CD4-positive, alpha-beta T cell treated with Interleukin-4 for 4 hours (primary cell): ENCODE results near the gene TTYH3.

Experiments
- DNase-seq: peaks from one replicate; pipeline ENCODE4 v3.0.0-alpha.2; 2020

TTYH3 gene

DNA sequence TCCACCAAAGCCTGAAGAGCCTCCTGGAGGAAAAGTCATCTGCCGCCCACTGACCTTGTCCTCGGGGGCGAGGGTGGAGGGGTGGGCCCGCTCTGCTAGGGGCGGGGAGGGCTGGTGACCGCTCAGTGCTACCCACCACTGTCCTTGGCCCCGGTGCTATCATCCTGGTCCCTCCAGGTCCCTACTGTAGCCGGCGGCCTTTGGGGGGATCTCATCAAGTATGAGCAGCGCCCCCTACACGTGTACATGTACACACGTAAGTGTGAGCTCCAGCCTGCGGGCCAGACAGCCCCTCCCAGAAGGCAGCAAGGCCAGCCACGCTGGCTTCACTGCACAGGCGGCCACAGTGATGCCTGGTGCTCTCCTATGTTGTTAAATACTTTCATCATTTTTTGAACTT lies 19.6 kb downstream of the TTYH3 start:
- no peak for DNase-seq

DNA sequence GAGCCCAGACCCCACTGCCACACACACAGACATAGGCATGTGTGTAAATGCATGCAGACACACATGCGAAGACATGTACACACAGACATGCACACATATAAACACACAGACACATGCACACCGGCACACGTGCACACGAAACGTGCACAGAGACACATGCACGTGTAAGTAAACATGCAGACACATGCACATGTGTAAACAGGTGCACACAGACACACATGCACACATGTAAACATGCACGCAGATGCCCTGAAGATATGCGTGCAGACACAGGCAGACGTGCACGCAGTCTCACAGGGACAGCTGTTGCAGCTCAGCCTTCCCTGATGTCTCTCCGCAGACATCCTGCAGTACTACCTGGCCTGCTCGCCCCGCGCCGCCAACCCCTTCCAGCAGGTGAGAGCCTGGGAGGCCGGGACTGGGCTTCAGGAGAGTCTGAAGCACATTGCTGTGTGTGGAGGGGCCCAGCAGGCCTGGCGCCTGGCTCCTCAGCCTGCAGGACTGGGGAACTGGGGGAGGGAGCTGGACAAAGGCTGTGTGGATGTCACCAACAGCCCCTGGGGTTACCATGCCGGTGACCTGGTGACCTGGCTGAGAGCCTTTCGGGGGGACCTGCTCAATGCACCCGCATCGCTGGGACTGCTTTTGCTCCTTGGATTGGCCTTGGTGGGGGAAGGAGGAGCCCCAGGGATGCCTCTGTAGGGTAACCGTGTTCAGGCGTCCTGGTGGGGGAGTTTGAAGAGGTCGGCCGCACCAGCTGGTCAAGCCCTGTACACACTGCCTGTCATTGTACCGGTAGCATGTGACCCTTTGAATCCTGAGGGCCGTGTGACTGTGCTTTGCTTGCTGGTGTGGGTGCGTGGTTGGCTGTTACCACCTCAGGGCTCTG lies 20.3 kb downstream of the TTYH3 start:
- DNase-seq, result no peak

DNA sequence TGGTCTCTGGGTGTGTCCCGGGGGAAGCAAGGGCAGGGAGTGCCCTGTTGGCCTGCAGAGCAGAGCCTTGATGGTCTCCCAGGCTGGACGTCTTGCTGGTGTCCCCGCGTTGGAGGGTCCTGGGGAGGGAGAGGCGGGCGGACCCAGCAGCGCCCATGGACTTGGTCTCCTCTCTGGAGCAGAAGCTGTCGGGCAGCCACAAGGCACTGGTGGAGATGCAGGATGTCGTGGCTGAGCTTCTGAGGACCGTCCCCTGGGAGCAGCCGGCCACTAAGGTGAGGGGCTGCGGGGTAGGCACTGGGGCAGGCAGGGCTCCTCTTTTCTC lies 20.9 kb downstream of the TTYH3 start:
- no peak for DNase-seq

DNA sequence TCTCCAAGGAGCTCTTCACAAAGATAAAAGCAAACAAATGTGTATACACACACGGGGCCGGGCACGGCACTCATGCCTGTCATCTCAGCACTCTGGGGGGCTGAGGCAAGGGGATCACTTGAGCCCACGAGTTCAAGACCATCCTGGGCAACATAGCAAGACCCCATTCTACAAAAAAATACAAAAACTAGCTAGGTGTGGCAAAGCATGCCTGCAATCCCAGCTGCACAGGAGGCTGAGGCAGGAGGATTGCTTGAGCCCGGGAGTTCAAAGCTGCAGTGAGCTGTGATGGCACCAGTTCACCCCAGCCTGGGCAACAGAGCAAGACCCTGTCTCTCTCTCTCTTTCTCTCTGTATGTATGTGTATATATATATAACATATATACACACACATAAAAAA lies 22.3 kb downstream of the TTYH3 start:
- DNase-seq, result no peak

DNA sequence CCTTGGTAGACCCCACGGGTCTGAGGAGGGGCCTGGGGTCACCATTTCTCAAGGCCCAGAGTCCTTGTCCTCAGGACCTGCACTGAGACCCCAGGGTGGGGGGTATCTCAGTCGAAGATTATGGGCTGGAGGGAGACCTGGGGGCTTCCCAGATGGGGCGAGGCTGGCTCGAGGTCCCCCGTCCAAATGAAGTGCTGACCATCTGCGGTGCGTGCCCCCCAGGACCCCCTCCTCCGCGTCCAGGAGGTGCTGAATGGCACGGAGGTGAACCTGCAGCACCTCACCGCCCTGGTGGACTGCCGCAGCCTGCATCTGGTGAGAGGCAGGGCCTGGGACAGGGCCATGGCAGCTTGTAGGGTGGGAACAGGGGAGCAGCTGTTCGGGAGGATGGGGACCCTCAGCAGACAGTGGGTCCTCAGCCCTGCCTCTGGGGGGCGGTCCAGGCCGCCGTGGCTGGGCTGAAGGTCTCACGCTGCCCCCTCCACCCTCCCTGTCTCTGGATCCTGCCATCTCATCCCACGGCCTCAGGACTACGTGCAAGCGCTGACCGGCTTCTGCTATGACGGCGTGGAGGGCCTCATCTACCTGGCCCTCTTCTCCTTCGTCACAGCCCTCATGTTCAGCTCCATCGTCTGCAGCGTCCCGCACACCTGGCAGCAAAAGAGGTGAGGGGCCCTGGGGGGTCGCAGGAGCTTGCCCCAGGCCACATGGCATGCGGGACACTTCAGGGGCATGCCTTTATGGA lies 24.3 kb downstream of the TTYH3 start:
- no peak for DNase-seq

DNA sequence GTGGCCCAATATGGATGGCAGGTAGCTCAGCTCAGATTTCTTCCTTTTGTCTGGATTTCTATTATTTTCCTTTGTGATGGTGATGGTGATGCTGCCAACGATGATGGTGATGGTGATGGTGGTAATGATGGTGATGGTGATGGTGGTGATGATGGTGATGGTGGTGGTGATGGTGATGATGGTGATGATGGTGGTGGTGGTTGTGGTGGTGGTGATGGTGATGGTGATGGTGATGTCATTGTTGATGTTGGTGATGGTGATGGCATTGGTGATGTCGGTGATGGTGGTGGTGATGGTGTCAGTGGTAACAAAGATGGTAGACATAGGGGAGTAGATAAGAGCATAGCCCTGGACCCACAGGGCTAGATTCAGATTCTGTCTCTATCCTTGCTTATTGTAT lies 25.4 kb downstream of the TTYH3 start:
- no peak for DNase-seq

DNA sequence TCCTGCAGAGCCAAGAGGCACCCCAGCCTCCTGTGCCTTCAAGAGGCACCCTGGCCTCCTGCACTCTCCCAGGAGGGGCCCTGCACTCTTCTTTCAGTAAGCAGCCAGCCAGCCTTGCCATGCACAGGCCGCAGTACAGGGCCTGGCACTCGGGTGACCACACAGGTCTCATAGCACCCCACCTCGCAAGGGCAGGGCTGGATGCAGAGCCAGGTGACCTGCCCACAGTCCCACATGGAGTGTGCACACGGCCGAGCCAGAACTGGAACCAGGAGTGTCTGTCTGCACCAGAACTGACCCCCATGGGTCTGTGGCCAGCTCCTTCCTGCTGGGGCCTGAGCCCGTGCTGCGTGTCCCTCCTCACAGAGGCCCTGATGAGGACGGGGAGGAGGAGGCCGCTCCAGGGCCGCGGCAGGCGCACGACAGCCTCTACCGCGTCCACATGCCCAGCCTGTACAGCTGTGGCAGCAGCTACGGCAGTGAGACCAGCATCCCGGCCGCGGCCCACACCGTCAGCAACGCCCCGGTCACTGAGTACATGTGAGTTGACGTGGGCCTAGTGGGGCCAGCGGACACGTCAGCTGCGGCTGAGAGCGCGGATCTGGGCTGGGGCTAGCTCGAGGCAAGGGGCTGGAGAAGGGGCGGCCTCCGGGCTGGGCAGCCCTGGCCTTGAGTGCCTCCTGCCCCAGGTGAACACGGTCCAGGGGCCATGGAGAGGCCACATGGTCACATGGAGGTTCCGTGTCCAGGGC lies 26.3 kb downstream of the TTYH3 start:
- no peak for DNase-seq

DNA sequence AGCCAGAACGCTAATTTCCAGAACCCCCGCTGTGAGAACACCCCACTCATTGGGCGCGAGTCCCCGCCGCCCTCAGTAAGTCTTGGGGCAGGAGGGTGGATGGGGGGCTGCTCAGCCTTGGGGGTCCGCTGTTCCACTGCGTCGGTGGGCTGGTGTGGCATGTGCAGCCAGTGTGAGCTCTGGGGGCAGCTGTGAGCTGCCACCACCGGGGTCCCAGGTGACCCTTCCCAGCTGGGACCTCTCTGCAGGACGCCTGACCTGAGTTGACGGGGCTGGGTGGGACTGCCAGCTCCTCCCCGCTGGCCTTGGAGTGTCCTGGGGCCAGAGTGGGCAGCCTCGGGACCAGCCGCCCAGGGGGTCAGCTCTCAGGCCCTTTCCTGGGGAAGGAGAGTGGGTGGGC lies 27.2 kb downstream of the TTYH3 start:
- DNase-seq, result no peak

DNA sequence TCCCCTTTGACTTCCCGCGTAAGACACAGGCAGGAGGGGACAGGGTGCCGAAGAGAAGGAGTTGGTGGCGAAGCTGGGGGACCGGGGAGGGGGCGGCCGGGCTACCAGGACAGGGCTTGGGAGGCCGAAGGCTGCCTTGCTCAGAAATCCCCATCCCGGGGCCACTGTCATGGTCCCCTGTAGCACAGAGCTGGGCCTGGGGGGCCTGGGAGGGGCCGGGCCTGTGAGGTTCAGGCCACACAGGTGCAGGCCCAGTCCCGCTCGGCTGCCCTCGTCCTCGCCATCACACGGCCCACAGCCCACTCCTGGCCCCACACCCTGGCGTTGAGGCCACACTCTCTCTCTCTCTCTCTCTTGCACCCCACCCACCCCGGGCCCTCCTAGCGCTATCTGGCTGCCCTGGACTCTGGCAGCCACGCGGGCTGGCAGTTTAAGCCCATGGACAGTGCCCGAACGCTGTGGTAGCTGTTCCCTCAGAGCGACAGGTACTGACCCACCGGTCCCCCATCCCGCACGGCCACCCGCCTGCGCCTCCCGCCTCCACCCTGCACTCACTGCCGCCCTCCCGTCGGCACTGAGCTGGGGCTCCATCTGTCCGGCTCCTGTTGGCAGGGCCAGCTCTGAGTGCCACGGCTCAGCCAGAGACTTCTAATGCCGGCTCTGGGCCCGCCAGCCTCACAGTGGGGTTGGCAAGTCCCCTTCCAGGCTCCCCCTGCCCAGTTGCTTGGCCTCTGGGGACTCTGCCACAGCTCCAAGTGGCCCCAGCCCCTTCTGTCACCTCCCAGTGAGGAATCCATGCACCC lies 28.0 kb downstream of the TTYH3 start:
- no peak for DNase-seq

DNA sequence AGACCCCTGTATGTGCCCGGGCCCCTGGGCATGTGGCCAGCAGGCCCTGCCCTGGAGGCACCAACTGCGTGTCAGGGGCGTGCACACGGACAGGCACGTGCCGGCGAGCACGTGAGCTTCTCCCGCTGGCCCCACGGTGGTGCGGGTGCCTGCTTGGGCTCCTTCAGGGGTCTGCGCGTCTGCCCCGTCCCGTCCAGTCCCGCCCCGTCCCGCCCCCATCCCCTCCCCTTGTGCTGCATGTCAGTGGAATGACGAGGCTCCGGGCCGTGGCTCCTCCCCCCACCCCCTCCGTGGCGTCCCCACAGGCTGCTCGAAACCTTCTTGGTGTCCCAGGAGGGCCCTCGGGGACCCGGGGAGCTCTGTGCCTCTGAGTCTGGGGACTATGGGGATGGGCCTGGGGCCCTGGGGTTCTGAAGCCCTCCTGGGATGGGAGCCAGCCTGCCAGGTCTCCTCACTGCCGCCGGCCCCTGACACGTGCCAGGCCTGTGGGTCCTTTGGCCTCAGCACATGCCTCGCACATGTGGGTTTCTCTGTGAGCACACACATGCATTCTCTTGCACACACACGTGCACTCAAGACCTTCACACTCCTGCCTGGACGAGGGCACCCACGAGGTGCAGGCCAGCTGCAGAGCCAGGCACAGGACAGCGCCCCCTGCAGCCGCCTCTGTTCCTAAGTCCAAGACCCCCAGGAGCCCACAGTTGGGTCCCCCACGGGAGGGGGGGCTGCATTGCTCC lies 28.7 kb downstream of the TTYH3 start:
- DNase-seq, result no peak

DNA sequence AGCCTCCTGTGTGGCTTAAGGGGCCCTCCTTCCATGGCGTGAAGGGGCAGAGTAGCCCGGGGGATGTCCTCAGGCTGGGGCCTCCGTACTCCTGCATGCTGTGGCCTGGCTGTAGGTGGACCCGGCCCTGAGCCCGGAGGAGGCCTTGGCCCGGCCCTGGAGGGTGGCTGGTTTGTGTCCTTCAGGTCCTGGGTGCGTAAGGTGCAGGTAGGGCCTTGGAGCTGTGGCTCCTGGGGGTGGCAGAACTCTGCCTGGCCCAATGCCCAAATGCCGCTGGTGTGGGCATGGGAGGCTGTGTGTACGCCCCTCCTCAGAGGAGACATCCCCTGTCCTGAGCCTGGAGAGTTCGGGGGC lies 29.3 kb downstream of the TTYH3 start:
- no peak for DNase-seq

DNA sequence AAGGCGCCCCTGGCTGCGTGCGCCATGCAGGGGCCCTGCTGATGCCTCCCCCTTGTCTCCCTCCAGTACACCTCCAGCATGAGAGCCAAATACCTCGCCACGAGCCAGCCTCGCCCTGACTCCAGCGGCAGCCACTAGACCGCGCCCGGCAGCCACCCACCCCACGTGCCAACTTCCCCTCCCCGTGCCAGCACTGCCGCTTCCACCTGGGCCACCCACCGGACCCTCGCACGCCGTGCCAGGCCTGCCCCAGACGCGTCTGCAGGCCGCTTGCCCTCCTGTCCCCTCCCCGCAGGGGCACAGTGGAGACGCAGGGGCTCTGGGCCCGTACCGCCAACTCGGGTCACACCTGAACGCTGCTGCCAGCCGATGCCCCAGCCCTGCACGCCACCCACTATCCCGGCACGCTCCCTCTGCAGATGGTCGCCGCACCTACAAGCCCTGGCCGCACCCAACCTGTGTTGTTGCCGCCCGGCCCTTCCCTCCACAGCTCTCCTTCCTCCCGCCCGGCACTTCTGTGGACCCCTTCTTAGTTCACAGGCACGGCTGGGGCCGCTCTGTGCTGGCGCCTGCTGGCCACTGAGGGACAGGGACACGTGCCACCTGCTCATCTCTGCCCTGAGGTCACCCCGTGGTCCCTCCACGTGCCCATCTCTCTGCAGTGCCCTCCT lies 30.0 kb downstream of the TTYH3 start:
- DNase-seq, result no peak

DNA sequence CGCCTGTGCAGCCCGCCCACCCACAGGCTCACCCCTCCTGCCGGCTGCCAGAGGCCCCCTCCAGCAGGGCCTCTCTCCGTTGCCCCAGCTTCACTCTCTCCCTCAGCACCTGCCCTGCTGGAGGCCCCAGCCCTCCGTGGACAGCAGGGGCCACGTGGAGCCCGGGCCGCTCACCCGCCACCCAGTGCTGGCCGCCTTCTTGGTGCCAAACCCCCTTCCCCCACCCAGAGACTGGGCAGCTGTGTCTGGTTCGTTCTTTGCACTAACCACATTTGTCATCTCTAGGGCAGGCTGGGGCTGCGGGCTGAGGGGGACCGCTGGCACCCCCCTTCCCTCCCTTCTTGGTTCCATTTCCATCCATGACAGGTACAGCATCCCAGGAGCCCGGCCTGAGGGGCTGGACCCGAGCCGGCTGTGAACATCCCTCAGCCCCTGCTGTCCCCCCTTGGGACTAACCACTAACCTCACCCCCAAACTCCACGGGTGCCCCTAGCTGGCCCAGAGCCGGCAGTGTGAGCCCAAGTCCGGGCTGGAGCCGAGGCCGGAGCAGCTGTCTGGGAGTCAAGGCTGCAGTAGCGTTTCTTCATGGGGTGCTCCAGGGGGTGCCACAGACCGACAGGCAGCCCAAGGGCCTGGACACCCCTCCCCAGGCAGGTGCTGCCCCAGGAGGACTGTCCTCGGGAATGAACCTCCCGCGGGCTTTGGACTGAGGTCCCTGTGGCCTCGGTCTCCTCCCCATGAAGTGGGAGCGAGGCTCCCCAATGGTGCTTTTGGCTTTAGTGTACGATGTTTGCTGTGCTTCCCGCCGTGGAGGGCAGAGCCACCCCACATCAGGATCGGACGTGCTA lies 30.7 kb downstream of the TTYH3 start:
- DNase-seq, result no peak

DNA sequence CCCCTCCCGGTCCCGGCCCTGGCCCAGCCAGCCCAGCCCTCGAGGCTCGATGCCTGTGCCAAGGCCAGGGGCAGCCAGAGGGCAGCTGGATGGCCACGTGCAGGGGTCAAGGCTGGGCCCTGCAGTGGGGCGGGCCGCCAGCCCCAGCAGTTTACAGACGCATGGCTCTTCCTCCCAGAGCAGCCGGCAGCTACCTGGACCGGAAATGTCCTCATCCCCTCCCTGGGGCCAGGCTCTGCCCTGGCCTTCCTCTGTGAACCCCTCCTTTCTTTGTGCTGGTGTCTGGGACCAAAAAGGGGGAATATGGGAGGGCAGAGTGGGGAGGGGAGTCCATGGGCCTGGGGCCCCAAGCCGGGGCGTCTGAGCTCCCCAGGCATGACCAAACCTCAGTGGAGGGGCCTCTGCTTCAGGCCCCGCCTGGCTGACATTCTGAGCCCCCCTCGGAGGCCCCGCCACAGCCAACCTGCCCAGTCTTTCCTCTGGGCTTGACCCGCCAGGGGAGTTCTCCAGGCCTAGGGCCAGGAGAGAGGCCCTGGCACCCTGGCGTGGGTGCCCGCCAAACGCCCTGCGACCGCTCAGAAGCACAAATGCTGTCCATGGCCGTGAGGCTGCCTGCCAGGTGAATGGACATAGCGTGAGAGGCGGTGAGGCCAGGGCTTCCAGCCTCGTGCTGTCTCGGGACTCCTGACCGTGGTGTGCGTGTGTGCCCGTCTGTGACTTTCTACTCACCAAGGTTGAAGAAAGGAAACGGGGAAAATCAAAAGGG lies 31.5 kb downstream of the TTYH3 start:
- DNase-seq, result no peak

DNA sequence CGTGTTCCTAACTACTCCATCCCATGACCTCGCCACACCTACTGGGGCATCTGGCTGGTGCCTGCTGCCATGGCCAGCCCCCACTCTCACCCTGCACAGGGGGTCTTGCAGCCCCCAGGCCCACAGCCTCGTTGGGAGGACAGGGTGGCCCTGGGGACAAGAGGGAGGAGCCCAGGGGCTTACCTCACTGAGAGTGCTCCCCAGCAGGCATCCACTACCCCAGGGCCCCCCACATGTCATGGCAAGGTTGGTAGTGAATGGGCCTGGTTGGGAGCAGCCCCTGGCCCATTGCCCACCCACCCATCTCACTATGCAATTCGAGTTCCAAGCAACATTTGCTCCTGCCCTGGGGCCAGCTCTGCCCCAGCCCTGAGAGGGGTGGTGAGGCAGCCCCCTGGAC lies 32.2 kb downstream of the TTYH3 start:
- no peak for DNase-seq

DNA sequence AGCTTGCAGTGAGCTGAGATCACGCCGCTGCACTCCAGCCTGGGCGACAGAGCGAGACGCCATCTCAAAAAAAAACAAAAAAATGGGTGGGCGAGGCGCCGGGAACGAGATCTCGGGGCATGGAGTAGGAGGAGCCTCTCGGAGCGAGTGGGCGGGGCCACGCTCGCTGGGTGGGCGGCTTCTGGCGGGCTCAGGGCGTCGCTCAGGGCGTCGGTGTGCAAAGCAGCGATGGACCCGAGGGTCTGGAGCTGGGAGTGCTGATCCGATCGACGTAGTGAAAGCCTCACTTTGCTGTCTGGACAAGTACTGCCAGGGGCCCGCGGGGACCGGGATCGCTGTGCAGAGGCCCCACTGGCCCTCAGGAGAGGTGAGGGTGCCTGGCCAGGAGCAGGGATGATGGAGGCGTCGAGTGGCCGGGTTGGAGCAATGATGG lies 33.6 kb downstream of the TTYH3 start:
- no peak for DNase-seq

DNA sequence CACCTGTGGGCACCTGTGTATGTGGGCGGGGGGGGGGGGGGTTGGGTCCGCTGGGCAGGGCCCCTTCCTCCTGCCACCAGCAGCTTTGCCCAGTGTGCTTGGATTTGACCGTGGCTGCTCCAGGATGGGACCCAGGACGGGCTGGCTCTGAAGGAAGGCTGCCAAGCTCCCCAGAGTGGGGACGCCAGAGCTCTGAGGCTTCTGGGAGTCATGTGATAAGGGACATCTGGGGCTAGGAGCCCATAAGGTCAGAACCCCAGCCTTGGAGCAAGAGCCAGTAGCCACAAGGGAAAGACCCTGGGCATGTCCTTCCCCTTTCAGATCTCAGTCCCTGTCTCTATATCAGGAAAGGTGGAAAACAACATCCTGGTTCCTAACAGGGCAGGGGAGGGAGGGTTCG lies 34.4 kb downstream of the TTYH3 start:
- DNase-seq, result no peak

DNA sequence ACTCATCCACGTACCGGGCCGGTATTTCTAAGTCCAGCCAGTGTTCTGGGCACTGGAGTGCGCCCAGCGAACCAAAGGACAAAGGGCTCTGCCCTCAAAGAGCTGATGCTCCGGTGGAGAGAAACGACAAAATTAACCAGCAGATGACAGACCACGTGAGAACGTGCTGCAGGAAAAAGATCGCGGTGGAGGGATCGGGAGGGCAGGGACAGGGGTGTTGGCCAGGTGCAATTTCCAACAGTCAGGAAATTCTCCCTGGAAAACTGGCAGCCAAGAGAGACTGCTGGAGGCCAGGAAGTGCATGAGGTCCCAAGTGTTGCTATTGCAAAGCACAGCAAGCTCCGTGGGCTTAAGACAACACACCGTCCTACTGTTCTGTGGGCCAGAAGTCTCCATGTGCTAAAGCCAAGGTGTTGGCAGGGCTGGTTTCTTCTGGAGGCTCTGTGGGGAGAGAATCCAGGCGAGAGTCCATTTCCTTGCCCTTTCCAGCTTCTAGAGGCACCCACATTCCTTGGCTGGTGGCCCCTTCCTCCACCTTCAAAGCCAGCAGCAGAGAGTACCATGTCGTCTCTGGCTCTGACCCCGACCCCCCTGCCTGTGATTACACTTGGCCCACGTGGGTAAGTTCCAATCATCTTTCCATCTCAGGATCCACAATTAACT lies 34.9 kb downstream of the TTYH3 start:
- no peak for DNase-seq

DNA sequence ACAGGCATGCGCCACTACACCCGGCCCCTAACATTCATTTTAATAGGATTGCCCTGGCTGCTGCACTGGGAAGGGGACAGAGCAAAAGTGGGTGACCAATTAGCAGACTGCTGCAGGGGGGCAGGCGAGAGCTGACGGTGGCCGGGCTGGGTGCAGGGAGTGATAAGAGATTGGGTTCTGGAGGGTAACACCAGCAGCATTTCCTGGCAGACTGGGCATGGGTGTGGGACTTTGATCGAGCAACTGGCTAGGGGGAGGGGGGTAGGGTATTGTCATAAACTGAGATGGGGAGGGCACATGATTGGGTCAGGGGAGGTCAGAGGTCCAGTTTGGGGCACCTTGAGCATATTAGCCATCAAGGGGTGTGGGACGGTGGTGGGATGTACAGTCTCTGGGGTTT lies 36.1 kb downstream of the TTYH3 start:
- no peak for DNase-seq
